ENCODE data around the gene DOK7.

DNA sequence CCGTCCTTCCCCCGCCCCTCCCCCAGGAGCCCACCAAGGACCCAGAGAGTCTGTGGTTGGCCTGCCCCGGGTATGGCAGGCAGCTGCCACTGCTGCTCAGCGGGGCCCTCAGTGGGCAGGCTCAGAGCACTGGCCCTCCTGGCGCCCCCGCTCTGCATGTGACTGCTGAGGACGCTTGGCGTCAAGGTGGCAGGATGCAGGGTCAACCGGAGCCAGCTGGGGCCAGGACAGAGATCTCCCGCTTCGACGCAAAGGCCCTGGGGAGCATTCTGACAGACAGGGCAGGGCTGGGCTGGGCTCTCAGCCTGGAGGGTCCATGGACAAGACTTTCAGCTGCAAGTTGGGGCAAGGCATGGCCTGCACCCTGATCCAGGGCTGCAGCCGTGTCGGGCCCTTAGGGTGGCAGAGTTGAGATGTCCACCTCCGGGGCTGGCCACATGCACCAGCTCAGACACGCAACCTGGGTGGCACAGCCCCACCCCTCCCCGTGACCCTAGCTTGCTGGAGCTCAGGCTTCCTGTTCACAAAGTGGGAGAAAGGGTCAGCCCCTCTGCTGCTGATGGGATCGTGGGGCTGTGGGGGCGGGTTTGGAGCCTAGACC lies 38.8 kb downstream of the DOK7 start:
- TF ChIP-seq CTCF (IDR thresholded peaks at IDR 0.05; ENCODE audit: poor library complexity) (no peak), EZH2 (IDR thresholded peaks at IDR 0.05; ENCODE audit: borderline replicate concordance) (no peak)

Measured in hepatocyte (in vitro differentiated cells).